SHP77 (cell line): ENCODE measurements around the gene SORL1.
"Not testable (repeated sequence)": the region's sequence is repeated elsewhere in the genome, so short reads cannot be mapped to it uniquely, and the experiment has no call there.

Experiments
- DNase-seq, 2 experiments: peaks; one replicate each; lab custom pipeline; 2025; lab: John Stamatoyannopoulos, UW

SORL1 gene

DNA sequence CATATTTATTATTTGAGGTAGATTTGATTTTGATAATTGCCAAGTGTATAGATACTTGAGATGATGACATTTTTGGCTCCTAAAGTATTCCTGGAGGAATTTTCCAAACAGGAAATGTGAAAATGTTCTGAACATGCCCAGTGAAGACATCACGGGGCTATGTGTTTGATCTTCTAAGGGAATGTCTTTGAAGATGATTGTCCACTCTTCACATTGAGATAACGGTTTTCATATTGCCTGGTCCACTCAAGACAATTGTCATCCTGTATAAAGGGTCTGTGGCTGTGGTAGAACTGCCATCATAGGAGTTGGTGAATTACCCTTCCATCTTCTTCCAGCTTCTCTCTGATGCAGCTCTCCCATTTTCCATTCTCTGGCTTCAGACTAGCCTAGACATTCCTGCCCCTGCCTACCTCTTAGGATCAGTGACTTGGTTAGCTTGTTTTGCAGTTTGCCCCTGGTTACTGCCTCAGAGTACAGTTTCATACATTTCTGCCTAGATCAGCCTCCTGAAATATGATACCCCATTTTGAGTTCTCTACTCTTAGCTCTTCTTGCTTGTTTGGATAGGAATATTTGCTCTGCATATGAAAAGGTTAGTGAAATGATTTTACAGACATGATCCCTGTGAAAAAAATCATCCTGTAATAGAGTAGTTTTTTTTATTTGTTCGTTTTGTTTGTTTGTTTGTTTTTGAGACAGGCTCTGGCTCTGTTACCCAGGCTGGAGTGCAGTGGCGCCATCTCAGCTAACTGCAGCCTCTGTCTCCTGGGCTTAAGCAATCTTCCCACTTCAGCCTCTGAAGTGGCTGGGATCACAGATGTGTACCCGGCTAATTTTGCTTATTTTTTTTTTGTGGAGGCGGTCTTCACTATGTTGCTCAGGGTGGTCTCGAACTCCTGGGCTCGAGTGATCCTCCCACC, 112.0 kb downstream of the SORL1 start:
- DNase-seq, result no peak

GRCh38 chr11:121564948-121565684, 113.0 kb downstream of the SORL1 start:
- DNase-seq, result no peak

DNA sequence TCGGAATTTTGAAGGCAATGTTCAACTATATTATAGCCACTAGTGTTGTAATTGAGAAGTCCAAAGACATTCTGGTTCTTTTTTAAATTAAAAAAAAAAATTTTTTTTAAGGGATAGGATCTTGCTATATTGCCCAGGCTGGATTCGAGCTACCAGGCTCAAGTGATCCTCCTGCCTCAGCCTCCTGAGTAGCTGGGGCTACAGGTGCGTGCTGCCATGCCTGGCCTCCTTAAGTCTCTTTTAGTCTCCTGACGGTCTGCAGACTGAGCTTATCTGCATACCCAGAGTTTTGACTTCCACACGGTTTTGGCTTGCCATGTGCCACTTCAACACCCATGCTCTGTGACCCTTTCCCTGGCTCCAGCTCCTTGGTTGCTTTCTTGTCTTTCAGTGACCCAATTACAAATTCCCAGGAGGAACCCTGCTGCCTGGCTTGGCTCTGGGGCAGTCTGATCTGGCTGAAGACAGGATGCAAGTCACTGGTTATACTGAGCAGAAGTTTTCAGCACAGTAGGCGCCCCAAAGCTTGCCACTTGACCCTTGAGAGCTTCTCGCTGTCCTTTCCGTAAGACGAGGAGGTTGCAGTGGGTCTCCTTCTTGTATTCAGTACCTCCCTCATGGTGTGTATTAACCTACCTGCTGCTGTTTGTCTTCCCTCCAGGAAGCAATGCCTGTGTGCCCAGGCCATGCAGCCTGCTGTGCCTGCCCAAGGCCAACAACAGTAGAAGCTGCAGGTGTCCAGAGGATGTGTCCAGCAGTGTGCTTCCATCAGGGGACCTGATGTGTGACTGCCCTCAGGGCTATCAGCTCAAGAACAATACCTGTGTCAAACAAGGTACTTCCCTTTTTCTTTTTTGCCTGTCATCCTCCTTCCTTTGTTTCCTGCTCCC, 114.4 kb downstream of the SORL1 start:
- no peak for DNase-seq

- DNase-seq, result no peak
These were observed 115.9 kb downstream of the SORL1 start for GRCh38 chr11:121567995-121568394.

DNA sequence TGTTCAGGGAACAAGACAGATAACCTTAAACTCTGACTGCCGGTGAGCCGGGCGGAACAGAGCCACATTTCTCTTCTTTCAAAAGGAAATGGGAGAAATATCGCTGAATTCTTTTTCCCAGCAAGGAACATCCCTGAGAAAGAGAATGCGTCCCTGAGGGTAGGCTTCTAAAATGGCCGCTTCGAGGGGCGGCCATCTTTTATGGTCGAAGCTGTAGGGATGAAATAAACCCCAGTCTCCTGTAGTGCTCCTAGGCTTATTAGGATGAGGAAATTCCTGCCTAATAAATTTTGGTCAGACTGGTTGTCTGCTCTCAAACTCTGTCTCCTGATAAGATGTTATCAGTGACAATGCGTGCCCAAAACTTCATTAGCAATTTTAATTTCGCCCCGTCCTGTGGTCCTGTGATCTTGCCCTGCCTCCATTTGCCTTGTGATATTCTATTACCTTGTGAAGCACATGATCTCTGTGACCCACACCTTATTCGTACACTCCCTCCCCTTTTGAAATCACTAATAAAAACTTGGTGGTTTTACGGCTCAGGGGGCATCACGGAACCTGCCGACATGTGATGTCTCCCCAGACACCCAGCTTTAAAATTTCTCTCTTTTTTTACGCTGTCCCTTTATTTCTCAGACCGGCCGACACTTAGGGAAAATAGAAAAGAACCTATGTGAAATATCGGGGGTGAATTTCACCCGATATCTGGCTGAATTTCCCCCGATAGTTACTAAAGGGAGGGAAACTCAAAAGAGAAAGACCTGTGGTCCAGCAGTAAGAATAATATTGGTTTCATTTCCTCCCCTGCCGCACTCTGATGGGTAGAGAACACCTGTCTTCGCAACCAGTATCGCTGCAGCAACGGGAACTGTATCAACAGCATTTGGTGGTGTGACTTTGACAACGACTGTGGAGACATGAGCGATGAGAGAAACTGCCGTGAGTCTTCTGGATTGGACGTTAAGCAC, 117.5 kb downstream of the SORL1 start:
- DNase-seq, result not testable (repeated sequence)

DNA sequence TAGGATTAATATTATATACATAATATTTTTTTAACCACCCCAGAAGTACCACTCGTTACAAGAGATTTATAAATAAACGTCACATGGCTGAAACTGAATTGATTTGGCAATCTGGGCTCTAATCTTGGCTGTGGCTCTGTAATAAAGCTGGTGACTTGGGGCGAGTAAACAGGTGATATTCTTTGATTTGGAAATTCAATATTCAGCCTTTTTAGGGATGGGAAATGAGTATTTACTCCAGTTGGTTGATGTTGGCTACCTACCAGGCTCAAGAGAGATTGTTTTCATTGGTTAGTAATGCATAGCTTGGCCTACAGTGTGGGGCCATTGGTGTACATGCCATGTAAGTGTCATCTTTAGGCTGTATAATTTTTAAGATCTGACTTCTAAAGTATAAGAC, 118.3 kb downstream of the SORL1 start:
- no peak for DNase-seq

DNA sequence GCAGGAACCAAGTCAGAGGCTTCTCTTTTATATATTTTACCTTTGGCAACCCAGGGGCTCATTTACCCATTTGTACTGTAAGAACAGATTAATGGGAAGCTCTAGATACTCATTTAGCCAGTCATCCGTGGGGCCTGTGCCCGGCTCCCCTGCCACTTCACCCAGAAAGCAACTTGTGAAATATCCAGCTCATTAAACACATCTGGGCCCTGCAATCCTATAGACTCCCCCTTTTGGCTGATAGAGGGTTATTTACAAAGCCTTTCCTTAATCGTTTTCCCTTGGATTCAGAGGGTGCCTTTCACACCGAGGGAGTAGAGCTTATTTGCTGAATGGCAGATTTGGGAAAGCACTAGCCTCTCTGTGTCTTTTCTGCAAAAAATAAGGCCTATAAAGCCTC, 119.4 kb downstream of the SORL1 start:
- DNase-seq, result no peak

DNA sequence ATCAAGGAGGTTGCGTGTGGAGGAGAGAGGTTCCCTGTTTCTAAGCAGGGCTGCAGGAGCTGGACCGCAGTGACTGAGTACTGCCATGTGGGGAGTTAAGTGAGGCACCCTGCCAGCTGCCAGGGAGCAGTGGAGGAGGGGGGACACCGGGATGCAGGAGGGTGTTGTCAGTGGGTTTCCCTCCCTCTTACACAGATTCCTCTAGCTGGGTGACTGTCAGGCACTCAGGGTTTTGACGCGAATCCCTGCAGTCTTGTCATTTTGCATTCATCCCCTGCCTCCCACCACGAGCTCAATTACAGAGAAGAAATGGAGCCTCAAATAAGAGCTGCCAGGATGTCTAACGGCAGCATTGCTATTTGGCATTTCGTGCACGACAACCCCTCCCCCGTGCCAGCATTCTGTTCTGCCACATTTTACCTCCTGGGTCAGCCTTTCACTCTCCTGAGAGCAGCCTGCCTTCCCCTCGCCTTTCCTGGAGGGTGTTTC, 120.5 kb downstream of the SORL1 start:
- DNase-seq, result no peak

GRCh38 chr11:121574801-121575200, 122.7 kb downstream of the SORL1 start:
- no peak for DNase-seq

GRCh38 chr11:121575250-121575962, 123.3 kb downstream of the SORL1 start:
- peak; percentile 64 to 87 for DNase-seq

DNA sequence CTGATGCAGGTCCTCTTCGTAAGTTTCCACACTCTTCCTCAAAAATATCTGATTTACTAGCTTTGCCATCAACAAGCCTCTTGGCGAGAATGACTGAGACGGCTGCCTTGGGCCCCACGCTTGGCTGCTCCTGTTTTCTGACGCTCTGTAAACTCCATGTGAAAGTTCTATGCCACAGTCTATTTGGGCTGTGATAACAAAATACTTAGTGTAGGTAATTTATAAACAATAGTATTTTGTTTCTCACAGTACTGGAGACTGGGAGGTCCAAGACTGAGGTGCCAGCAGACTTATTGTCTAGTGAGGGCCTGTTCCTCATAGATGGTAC, 123.8 kb downstream of the SORL1 start:
- DNase-seq, result no peak

- no peak for DNase-seq
These were observed 124.4 kb downstream of the SORL1 start for GRCh38 chr11:121576531-121576930.

DNA sequence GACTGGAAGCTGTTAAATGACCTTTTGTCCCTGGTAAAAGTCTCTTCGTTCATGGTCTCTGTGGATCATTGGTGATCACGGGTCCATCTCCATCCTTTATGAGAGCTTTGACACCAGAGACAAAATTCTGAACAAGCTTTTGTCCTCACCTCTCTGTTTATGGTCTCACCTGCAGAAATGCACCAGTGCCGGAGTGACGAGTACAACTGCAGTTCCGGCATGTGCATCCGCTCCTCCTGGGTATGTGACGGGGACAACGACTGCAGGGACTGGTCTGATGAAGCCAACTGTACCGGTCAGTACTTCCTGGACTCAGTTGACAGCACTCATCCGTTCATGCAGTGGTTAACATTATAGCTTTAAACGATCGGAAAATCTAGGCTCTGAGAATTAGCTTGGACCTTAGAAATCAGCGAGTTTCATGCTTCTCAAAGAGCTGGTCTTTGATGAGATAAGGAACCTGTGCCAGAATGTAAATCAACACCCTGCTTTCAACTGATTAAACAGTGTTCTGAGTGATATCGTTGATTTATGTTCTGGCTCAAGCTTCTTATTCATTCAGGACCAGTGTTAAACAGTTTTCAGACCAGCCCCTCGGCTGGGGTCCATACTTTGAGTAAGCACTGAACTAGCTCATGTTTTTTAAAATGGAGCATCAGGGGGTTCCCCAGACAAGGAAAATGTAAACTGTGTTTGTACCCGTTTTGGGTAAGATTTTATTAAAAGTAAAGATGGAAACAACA, 125.2 kb downstream of the SORL1 start:
- peak in 1 of 2 experiments; percentile 25 for DNase-seq

DNA sequence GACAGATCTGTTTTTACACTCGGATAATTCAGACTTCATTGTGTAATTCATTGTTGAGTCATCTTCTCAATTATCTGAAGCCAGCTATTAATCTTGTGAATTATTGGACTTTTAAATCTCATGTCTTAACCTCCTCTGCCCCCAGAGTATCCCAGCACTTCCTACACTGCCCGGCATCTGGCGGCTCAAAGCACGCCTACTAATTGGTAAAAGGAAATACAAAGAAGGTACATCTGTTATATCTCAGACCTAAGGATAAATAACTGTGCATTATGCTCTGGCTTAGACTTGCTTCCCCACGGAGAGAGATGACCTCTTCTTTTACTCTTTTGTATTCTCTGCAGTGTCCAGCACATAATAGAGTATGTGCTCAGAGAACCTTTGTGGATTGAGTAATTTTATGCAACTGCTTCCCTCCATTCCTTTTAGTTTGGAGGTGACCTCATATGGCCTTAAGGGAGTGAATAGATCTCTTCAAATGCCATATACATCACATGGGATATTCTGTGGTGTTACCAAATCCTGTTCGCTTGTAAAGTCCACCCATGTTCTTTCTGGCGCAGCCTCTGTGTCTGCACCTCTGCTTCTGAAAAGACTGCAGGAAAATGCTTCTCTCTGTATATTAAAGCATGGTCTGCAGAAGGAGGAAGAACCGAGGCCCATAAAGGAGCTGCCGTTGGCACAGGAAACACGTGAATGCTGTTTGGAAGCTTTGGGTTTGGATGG, 126.3 kb downstream of the SORL1 start:
- no peak for DNase-seq

DNA sequence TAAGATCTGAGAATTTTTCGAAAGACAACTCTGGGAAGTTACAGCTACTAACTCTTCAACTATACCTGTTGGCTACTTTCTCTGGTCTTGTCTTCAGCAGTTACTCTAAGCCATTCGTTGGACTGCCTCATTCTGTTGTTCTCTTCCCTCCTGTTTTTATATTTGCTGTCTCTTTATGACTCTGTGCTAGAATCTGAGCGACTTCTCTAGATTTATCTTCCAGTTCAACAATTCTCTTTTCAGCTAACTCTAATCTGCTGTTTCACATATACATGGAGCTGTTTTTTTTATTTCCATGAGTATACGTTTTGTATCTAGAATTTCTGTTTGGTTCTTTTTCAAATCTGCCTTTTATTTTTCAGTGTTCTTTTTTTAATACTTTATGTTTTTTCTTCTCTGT, 128.0 kb downstream of the SORL1 start:
- DNase-seq, result no peak

GRCh38 chr11:121581607-121582006, 129.5 kb downstream of the SORL1 start:
- no peak for DNase-seq

- DNase-seq, result no peak
These were observed 130.2 kb downstream of the SORL1 start for GRCh38 chr11:121582296-121582695.

- no peak for DNase-seq
These were observed 131.7 kb downstream of the SORL1 start for GRCh38 chr11:121583825-121584224.

DNA sequence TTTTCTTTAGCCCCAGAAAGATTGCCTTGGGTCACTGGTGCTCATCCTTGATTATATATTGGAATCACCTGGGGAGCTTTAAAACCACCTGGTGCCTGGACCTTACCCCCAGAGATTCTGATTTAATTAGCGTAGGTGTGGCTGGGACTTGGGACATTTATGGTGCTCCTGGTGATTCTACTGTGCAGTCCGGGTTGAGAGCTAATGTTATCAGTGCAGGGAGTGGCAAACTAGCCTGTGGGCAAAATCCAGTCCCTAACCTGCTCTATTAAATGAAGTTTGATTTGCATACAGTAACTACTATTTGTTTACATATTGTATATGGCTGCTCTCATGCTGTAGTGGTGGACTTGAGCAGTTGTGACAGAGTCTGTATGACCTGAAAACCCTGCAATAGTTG, 134.6 kb downstream of the SORL1 start:
- no peak for DNase-seq
